Activated CD4-positive, alpha-beta T cell treated with anti-CD3 and anti-CD28 coated beads for 48 hours (primary cell): ENCODE results near the gene APRT.
"Not testable (repeated sequence)": the region's sequence is repeated elsewhere in the genome, so short reads cannot be mapped to it uniquely, and the experiment has no call there.

Experiments
- DNase-seq: peaks from one replicate; pipeline ENCODE4 v3.0.0-alpha.2; 2020

Gene APRT

GRCh38 chr16:88785106-88785924 lies 26.4 kb downstream of the APRT start, which contains the start of gene PIEZO1:
Gene PIEZO1 (minus strand): TSS chr16:88785220. CDS start chr16:88784964, 256 bp downstream.
- DNase-seq: peak; percentile 81

DNA sequence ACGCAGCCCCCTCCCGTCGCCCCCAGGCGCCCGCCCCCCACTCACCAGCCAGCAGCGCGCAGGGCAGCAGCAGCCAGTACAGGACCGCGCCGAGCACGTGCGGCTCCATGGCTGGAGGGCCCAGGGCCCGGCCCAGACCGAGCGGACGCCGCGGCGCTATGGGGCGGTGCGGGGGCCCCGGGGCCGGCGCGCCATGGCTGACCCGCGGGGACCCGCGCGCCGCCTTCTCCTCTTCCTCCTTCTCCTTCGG lies 26.9 kb downstream of the APRT start:
- DNase-seq: no peak

DNA sequence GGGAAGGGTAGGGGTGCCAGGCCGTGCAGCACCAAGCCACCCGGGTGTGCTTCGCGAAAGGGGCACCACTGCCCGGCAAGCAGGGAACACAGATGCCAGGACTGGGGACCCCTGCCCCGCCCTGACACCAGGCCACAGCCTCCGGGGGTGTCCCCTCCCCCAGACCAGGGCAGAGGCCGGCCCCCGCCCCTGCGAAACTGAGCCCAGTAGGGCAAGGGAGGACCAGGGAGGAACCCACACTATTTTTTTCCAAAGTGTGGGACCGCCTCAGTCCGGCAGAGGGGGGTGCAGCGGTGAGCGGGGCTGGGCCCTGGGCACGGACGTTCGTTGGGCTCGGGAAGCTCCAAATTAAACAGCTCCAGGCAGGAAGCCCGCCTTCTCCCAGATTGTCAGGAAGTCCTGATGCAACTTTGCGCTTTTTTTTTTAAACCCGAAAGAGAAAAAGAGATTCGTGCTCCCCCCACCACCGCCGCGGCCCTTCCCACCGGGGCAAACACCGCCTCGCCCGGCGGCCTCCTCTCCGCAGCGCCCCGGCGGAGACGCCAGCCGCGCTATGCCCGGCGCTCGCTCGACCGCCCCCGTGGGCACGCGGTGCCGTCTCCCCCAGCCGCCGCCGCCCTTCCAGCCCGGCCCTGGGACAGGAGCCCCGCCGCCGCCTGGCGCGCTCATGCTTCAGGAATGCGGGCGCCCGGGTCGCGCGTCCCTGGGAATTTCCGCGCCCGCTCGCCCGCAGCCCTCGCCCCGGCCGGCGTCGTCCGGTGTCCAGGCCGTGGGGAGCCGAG lies 27.5 kb downstream of the APRT start:
- peak; percentile 66 for DNase-seq

DNA sequence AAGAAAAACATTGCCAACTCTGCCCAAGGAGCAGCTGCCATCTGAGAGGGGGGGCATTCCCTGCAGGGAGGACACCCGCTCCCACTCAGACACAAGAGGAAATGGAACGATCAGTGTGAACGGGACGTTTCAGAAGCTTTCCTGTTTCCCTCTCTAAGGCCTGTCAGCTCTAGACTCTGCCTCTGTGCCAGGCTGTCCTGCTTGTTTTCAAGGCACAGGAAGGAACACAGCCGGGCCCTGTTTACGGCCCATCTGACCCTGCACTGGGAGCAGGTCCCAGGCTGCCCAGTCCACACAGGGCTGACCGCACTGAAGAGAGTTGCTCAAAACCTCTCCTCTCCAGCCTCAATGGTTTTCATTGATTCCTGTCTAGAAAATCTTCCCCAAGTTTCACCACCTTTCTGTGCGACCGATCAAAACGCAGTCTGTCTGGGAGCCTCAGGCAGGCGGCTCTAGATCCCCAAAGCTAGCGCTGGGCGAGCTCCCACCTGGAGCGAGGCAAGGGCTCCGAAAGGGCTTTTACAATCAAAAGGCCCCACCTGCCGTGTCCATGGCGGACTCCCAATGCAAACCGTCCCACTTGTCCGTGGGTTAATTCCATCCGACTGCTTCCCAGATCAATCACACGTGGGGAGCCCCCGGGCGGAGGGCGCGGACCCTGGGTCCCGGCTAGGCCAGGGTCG lies 28.2 kb downstream of the APRT start:
- DNase-seq: no peak

DNA sequence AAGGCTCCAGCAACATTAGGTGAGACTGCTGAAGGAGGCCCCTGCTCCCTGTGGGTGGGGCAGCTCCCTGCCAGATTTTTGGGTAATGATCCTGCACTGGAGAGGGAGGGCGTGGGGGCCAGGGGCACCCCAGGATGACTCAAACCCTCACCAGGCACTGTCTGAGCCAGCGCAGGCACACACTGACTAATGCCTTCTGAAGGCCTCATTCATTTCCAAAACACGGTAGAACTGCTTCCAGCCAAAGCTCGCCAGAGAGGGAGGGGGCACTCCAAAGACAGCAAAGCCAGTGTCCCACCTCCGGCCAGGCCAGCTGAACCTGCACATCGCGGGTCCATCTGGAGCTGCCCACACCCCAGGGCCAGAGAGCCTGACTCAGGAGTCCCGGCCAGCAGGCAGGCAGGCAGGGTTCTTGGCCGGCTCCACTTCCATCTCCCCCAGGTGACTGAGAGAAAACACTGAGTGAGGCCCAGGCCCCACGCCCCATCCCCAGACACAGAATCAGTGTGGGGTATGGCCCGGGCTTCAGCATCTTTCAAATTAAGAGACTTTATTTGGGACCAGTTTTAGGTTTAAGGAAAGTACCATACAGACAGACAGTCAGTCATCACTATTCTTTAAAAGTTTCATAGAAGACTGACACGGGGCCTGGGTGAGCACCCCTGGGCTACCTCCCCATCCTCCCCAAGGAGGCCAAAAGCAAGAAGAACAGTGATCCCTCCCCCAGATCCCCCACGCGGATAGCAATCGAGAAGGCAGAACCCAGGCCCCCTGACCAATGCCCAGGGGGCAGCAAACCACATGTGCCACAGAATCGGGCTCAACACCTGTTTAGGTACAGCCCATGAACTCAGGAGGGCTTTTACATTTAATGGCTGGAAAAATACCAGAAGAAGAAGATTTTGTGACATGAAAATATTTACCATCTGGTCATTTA lies 29.0 kb downstream of the APRT start:
- peak; percentile 90 for DNase-seq

DNA sequence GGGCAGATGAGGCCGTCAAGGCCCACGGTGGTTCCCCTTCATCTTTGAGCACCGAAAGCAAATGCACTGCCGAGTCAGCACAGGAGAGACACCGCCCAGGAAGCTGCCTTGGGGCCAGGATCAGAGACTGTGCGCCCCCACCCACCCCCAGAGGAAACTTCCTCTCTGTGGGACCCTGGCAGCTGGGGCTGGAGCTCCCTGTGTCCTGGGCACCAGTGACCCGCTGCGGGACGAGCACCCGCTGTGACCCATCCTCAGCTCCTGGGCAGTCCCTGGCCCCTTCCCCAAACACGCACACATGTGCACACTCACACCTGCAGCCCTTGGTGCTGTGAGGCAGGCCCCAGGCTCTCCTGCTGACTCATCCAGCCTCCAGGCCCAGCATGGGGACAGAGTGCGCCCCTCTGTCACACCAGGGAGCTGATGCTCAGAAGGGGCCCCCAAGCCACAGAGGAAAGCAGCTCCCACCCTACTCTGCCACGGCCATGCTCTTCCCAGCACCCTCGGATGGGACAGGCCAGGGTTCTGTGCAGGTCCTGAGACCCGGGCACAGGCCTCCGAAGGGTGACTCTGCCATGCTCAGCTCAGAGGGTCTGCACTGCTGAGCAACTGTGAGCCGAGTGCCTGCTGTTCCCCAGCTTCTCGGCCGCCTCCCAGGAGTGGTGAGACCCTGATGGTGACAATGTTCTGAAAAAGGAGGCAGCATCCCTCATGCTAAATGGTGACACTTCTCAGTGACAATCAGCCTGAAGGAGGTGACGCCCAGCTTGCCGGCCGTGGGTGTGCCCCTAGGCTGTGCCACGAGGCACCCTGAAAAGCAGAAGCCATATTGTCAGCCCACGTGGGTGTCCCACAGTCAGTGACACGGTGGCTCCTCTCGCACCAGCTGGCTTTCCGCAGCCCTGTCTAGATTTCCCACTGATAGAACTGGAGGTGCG lies 30.3 kb downstream of the APRT start:
- DNase-seq: peak; percentile 84

GRCh38 chr16:88780142-88781062 lies 31.3 kb downstream of the APRT start:
- DNase-seq: no peak

- no peak for DNase-seq
These were observed 32.2 kb downstream of the APRT start for GRCh38 chr16:88779406-88780141.

- no peak for DNase-seq
These were observed 33.1 kb downstream of the APRT start for GRCh38 chr16:88778541-88779065.

GRCh38 chr16:88778271-88778525 lies 33.5 kb downstream of the APRT start:
- DNase-seq: no peak

DNA sequence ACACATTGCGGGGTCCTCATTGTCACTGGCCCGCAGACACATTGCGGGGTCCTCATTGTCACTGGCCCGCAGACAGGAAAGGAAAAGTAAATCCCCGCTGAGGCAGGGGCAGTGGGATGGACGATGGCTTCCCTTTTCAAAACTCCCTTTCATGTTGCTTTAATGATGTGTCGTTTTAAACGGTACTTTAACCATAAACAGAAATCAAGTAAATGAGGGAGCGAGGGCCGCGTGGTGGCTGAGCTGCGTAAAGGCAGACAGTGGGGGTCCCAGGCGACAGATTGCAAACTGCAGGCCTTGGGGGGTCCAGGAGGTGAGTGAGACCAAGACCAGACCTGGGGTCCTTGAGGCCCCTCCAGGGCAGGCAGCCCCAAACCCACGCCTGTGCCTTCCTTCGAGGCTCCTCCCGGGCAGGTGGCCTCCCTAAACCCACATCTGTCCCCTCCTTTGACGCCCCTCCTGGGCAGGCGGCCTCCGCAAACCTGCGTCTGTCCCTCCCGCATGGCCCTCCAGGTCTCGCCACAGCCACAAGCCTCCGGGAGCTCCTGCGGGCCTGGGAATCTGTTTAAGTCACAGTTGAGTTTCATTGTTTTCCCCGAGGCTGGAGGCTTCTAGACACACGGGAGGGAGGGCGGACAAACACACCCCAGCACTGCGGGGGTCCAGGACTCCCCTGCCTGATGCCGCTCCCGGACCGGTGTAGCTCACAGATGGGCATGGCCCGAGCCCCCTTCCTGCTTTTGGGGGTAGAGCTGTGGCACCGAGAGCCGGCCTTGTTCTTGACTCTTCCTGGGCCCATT lies 34.1 kb downstream of the APRT start:
- no peak for DNase-seq

DNA sequence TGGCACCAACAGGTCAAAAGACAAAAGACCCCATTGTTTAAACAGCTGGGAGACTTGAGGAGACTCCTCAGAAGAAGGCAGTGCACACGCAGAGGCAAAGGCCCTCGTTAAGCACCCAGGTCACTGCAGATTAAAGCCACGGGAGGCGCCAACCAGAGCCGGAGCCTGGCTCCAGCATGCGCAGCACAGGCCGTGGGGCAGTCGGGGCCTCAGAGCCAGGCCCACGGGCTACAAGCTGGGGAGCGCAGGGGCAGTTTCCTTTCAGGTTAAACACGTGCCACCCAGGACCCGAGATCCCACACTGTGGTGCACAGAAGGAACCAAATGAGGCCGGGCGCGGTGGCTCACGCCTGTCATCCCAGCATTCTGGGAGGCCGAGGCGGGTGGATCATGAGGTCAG lies 35.9 kb downstream of the APRT start:
- no peak for DNase-seq

GRCh38 chr16:88774544-88775393 lies 37.0 kb downstream of the APRT start:
- no peak for DNase-seq

DNA sequence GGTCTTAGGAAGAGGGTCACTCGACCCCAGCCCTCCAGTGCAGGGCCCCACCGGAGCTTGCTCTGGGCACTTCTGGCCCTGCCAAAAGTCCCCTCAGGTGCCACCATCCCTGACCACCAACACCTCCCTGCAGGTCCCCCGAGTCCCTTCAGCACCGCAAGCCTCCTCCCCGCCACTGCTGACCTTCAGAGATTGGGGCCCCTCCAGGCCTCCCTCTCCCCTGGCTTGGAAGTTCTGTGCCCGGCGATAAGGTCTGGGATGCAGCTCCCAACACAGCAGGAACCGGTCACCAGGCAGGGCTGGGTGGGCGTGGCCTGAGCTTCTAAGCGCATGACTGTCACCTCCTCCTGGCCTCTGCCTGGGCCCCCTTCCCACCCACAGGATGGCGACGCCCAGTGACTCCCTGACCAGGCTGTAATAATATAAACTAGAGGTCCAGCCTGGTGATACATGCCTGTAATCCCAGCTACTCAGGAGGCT lies 37.9 kb downstream of the APRT start:
- no peak for DNase-seq

DNA sequence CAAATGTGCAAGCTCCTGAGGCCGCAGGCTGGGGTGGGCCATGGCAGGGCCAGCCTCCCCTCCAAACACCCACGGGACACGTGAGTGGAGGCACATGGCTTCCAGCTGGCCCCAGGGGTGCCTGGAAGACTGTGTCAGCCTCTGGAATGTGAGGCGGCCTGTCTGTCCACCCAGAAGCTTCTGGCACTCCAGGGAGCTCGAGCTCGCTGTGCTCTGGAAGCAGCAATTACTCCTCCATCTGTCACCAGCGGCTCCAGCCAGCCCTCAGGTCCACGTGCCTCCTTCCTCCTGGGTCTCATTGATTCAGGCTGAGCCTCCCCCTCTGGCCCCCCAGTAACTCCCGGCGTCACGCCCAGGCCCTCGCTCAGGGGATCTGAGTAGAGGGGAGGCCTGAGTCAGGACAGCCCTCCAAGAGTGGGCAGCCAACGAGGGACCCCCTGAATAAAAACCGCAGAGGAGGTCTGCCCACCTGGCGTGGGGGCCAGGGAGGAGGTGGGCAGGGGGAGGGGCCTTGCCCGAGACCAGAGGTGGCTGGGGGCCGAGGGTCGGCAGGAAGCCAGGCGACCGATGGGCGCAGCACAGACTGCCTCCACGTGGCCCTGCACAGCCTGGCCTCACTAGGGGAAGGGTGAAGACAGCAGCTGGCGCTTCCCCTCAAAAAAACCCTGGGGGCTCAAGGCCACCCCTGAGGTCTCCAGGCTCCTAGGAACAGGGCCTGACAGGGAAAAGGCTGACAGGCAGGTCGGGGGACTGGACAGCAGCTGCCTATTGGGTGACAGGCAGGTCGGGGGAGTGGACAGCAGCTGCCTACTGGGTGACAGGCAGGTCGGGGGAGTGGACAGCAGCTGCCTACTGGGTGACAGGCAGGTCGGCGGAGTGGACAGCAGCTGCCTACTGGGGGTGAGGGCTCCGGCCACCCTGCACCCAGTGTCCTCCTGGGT lies 38.6 kb downstream of the APRT start:
- no peak for DNase-seq

DNA sequence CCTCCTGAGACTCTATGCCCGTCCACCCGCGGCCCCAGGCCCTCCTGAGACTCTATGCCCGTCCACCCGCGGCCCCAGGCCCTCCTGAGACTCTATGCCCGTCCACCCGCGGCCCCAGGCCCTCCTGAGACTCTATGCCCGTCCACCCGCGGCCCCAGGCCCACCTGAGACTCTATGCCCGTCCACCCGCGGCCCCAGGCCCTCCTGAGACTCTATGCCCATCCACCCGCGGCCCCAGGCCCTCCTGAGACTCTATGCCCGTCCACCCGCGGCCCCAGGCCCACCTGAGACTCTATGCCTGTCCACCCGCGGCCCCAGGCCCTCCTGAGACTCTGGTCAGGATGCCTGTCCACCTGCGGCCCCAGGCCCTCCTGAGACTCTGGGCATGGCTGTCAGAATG lies 39.9 kb downstream of the APRT start:
- not testable (repeated sequence) for DNase-seq
